SK-N-SH (cell line): ENCODE measurements around the gene RAB3IL1.

Experiments
- FOXM1 ChIP-seq: IDR thresholded peaks from 2 replicates; pipeline ENCODE4 v1.4.0; 2012; ENCODE audit warnings: low read depth, mild to moderate bottlenecking
- GABPA ChIP-seq: IDR thresholded peaks from 2 replicates; pipeline ENCODE4 v1.4.0; 2012; ENCODE audit warnings: low read depth, mild to moderate bottlenecking
- MEF2A ChIP-seq: IDR thresholded peaks from 2 replicates; pipeline ENCODE4 v1.4.0; 2012; ENCODE audit warnings: low read depth, borderline replicate concordance
- MXI1 ChIP-seq: IDR thresholded peaks from 2 replicates; pipeline ENCODE4 v1.6.1; 2012; ENCODE audit warnings: mild to moderate bottlenecking, low read depth, low read length, improper control_type of control experiment
- NFIC ChIP-seq: IDR thresholded peaks from 2 replicates; pipeline ENCODE4 v1.4.0; 2012; ENCODE audit warnings: borderline replicate concordance
- POLR2AphosphoS5 ChIP-seq: IDR thresholded peaks from 2 replicates; pipeline ENCODE4 v1.6.1; 2012; ENCODE audit warnings: low read depth, low read length
- RFX5 ChIP-seq: IDR thresholded peaks from 2 replicates; pipeline ENCODE4 v1.6.1; 2012; ENCODE audit warnings: mild to moderate bottlenecking, improper control_type of control experiment, low read length
- SIN3A ChIP-seq: IDR thresholded peaks from 2 replicates; pipeline ENCODE4 v1.6.1; 2012; ENCODE audit warnings: low read depth, mild to moderate bottlenecking, low read length, moderate library complexity, borderline replicate concordance
- TF ChIP-seq, protein P1 (sequence below): fragments of 200-600 bp; sonication (generic); IDR thresholded peaks from 2 replicates; pipeline ENCODE4 v1.6.1; 2017; ENCODE audit warnings: antibody characterized with exemption, mild to moderate bottlenecking, moderate library complexity
- TF ChIP-seq, protein P2 (sequence below): IDR thresholded peaks from 2 replicates; pipeline ENCODE4 v1.4.0; 2012; ENCODE audit warnings: low read depth, borderline replicate concordance

DNA sequence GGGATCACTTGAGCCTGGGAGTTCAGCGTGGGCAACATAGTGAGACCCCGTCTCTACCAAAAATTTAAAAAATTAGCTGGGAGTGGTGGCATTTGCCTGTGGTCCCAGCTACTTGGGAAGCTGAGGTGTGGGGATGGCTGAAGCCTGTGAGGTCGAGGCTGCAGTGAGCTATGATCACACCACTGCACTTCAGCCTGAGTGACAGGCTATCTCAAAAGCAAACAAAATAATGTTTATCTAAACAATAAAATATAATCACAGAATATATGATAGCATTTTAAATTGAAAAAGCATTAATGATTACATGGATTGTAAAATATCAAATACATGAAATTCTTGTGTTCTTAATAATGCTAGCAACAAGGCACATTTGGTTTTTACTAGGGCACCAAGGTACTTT, 35.5 kb upstream of the RAB3IL1 start:
- TF ChIP-seq RFX5, result no peak
- TF ChIP-seq, protein P1, sequence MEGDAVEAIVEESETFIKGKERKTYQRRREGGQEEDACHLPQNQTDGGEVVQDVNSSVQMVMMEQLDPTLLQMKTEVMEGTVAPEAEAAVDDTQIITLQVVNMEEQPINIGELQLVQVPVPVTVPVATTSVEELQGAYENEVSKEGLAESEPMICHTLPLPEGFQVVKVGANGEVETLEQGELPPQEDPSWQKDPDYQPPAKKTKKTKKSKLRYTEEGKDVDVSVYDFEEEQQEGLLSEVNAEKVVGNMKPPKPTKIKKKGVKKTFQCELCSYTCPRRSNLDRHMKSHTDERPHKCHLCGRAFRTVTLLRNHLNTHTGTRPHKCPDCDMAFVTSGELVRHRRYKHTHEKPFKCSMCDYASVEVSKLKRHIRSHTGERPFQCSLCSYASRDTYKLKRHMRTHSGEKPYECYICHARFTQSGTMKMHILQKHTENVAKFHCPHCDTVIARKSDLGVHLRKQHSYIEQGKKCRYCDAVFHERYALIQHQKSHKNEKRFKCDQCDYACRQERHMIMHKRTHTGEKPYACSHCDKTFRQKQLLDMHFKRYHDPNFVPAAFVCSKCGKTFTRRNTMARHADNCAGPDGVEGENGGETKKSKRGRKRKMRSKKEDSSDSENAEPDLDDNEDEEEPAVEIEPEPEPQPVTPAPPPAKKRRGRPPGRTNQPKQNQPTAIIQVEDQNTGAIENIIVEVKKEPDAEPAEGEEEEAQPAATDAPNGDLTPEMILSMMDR, result no peak
- no peak for TF ChIP-seq SIN3A
- TF ChIP-seq MEF2A, result no peak
- TF ChIP-seq MXI1, result no peak
- no peak for TF ChIP-seq NFIC
- TF ChIP-seq, protein P2, sequence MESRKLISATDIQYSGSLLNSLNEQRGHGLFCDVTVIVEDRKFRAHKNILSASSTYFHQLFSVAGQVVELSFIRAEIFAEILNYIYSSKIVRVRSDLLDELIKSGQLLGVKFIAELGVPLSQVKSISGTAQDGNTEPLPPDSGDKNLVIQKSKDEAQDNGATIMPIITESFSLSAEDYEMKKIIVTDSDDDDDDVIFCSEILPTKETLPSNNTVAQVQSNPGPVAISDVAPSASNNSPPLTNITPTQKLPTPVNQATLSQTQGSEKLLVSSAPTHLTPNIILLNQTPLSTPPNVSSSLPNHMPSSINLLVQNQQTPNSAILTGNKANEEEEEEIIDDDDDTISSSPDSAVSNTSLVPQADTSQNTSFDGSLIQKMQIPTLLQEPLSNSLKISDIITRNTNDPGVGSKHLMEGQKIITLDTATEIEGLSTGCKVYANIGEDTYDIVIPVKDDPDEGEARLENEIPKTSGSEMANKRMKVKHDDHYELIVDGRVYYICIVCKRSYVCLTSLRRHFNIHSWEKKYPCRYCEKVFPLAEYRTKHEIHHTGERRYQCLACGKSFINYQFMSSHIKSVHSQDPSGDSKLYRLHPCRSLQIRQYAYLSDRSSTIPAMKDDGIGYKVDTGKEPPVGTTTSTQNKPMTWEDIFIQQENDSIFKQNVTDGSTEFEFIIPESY, result no peak
- TF ChIP-seq POLR2AphosphoS5, result no peak
- TF ChIP-seq FOXM1, result no peak
- no peak for TF ChIP-seq GABPA
